ENCODE results near the gene PRKCZ.

DNA sequence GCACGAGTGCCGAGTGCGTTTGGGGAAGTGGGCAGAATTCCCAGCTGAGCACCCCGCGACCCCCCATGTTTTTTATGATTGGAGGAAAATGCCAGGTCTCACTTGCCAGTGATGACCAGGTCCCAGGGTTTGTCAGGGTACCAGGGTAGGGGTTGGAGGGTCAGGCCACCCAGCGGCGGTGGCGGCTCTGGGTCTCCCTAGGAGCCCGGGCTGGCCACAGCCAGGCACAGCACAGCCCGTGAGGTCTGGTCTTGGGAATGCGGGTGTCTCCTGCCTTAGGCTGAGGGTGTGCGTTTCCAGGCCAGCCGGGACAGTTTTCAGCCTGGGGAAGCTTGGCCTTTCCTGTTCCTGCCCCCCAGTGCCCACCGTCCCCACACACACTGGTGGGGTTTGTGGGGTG, 22.7 kb downstream of the PRKCZ start:
- TF ChIP-seq CTCF (IDR thresholded peaks at IDR 0.05): no peak
- no peak for TF ChIP-seq POLR2A (IDR thresholded peaks at IDR 0.05)

Data from uterus (tissue), 2 donors.